NCI-H82 (cell line): ENCODE results near the gene PRKG1.

Source experiments
- DNase-seq: peaks from one replicate; lab custom pipeline; 2025; lab: John Stamatoyannopoulos, UW

PRKG1 gene

DNA sequence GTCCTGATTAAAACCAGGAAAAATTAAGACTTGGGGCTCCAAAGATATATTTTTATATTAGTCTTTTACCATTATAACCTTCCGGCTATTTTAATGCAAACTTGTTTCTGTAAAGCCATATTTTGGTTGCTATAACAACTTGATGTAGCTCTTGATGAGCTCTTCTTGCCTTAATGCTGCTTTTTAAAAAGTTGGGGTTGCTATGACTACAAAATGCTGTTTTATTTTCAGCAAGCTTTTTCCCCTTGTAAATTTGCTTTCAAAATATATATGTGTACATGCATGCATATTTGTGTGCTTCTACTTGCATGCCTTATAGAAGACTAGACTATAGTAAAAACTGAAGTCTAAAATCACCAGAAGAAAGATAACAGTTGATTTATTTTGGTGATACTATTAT is 525.4 kb downstream of the PRKG1 start:
- DNase-seq, result no peak

DNA sequence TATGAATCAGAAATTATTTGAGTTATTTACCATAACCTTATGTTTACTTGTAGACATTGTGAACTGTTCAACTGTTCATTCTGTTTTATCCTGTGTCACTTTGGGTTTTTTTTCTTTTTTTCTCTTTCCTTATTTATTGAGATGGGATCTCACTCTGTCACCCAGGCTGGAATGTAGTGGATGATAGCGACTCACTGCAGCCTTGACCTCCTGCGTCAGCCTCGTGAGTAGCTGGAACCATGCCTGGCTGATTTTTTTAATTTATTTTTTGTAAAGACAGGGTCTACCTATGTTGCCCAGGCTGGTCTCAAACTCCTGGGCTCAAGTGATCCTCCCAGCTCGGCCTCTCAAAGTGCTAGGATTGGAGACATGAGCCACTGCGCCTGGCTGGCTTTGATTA is 528.0 kb downstream of the PRKG1 start:
- DNase-seq, result no peak

DNA sequence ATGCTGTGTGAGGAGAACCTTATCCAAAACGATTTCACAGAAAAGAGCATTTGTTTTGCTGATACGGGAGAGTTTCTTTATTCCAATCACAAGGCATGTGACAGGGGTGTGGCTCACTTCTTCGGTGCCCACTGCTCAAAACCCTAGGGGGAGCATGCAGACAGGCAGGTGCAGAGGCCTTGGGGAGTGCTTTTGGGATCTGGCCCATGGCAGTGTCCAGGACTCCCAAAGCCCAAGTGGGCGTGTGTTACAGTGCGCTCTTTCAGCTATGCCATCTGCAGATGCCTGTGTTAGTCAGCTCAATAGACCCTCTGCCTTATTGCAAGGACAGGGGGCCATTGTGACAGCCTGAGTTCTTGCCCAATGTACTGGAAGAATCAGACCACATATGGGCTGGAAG is 530.3 kb downstream of the PRKG1 start:
- DNase-seq, result no peak

DNA sequence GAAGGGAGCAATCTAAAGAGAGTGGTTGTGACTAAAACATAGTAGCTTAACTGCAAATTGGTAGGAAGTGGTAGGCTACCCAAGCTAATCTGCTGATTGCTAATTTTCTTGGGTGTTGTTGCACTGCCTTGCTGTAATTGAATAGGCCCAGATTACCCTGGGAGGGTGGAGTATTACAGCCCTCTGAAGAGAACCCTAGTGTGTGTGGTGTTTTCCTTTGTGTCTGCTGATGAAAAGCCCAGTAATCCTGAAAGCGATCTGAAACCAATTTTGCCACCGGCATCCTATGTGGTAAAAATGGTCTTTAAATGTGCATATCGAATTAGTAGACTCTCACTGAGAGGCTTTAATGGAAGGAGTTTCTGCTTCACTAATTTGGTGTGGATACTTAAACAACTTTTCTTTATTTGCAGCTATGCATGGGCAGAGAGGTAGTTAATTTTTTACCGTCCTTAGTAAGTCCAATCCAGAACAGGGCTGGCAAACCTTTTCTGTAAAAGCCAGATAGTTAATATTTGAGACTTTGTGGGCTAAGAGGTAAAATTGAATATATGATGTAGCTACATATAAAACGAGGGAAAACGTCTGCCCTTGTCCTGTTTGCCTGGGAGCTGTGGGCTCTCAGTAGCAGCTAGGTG is 532.7 kb downstream of the PRKG1 start:
- no peak for DNase-seq

DNA sequence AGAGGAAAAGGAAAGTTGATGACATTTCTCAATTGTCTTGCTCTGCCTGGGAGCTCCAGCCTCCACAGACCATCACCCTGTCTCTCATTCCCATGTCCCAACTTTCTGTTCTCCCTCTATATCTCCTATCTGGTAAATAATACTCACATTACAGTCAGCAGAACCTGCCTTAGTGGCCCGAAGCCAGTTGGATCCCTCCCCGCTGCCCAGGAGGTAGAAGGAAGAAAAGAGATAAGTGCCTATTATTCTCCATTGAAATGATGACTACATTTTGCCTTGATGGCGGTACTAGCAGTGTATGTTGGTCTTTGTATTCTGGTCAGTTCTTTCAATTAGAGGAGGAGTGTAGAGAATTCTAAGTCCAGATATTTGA is 533.2 kb downstream of the PRKG1 start:
- DNase-seq, result no peak

DNA sequence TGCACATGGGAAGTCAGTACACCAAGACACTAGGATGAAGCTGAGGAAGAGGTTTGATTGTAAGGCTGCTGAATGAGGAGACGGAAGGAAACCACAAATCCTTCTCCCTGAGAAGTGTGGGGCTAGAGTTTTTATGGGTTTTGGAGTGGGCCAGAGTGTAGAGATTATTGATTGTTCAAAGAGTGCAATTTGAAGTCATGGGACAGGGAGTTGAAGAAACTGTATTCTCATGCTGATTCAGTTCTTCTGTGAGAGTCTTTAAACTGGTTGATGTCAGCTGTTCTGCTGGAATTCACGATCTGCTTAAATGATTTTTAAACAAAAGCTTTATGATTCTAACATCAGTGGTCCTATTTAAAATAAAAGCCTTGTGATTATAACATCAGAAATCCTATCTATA is 533.9 kb downstream of the PRKG1 start:
- DNase-seq, result no peak

DNA sequence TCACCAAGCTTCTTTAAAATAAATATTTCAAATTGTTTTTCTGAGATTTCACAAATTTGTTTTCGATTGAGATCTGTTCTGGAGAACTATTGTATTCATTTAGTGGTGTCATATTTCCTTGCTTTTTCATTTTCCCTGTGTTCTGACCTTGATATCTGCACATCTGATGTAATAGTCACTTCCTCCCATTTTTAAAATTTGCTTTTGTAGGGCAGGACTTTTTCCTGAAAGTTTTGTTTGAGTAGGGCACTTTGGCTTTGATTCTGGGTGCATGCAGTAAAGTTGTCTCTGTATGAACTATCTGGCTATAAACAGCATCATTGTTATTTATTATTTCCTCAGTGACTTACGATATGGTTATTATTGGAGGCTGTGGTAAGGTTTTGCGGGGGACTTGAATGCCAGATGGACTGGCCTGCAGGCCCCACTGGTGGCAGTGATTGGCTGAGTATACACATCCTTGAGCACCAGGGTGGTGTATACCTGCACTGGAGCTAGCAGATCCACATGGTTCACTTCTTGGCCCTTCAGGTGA is 541.5 kb downstream of the PRKG1 start:
- DNase-seq, result no peak

DNA sequence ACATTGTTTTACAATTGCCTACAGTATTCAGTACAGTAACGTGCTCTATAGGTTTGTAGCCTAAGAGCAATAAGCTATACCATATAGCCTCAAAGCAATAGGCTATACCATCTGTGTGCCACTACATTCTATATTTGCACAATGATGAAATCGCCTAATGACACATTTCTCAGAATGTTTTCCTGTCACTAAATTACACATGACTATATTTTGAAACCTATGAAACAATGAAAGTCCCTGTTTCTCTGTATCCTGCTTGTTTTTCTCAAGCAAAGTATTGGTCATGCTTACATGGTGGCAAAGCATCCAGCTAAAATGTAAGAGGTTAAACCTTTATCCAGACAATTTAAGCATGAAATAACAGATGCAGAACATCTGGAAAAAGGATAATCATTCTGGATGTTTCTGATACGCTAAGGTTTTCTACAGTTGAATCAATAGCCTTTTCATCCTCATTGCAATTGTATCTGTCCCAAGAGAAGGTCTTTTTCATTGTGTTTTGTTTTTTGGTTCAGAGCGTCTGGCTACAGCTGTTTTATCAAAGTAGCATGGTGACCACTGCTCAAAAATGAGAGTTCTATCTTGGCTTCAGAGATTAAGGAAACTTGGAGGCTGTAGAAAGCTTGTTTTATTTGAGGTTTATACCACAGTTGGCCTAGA is 543.4 kb downstream of the PRKG1 start:
- DNase-seq, result no peak

DNA sequence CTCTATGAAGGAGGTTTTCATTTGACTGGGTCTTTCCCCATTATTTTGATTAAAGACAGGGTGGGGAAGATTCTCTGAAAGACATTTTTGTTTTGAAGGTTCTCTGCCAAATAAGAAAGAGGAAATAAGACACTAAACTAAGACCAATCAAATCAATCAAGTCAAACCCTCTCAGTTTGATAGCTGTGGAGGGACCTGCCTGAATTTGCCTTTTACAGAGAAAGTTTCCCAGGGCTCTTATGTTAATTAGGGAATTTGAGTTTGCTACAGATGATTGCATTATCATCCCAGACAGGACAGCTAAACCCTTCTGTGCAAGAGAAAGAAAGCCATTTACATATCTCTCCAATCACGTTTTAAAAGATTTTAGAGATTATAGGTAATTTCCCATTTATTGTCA is 545.1 kb downstream of the PRKG1 start:
- DNase-seq, result no peak

DNA sequence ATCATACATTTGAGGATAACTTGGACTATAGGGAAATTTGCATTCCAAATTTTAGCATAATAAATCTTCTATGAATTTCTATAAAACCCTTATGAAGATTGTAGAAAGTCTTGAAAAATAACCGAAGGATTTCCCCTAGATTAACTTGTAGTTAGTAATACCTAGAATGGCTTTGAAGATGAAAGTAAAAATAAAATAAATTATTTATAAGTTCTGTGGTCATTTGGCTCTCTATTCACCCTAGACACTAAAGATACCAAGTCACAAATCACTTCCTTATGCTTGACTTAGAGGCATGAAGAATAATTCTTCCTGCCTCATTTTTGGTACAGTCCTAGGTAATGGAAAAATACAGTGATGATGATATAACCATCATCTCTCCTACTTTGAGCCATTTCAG is 545.8 kb downstream of the PRKG1 start:
- no peak for DNase-seq

DNA sequence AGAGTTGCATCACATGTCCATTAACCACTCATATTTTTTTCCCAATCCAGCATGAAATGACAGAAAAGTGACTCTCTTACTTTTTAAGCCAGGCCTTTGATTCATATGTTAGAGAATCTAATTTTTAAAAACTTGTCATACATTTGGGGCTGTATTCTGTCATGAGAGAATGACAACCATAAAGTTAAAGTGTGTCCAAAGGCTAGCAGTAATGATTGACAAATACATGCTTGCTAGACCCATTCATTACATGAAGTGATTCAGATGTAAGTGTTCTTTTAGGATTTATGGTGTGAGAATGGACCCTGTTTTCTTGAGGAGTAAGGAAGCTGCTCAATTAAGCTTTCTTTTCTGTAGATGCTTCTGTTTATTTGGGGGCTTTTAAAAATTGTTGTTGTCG is 549.7 kb downstream of the PRKG1 start:
- DNase-seq, result no peak

DNA sequence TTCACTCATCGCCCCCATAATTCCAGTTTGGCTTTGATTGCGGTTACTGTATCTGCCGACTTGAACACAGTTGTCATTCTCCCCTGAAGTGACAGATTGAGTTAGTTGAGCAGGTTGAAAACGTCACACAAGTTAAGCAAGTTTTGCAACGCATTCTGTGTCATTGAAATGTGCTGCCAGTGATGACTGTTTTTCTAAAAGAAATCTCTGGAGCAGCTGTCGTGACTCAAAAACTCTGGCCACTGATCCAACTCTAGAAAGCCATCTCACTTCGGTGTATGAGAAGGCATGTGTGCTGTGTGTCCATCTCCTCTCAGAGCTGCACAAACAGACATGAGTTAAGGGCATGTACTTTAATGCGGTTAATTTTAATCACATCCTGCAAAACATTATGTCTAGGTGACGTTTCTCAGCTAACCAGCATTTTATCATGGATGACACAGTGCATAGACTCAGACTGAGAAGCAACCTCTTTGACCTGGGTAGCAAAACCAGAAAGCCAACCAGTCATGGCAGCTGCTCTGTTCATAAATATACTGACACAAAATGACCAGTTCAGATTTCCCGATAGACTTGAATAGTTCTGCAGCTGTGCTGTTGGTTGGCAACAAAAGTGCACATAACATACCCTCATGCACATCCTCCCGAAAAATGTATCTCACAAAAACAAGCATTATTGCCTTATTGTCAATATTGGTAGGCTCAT is 555.8 kb downstream of the PRKG1 start:
- DNase-seq, result no peak

DNA sequence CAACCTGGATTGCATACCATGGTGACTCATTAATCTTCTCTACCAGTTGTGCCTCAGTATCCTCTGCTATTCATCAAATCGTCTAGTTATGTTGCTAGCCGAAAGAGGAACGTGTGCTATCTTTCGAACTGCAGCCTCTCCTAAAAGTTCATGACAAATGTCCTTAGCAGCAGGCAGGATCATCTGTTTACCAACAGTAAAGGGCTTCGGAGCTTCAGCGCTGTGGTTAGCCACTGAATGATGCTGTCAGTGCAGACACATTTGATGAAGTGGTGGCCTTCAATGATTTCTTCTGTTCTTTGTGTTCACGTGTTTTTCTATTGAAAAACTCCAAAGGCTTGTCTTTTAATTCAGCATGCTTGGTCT is 556.3 kb downstream of the PRKG1 start:
- DNase-seq, result no peak

DNA sequence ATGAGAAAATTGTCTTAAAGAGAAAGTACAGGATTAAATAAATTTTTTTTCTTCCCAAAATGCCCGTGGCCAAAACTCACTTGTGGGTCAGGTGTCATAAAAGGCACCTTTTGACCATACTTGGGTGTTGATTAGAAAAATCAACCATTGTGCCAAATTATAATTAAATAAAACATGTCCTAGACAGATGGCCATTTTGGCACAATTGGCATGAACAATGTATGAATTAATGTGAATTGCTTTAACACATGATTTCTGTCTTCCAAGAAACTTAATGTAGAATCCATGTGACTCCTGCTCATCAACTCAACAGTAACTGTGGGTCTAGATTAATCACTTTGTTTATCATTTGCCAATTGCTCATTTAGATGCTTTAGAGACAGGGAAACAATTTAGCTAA is 561.1 kb downstream of the PRKG1 start:
- DNase-seq, result no peak

DNA sequence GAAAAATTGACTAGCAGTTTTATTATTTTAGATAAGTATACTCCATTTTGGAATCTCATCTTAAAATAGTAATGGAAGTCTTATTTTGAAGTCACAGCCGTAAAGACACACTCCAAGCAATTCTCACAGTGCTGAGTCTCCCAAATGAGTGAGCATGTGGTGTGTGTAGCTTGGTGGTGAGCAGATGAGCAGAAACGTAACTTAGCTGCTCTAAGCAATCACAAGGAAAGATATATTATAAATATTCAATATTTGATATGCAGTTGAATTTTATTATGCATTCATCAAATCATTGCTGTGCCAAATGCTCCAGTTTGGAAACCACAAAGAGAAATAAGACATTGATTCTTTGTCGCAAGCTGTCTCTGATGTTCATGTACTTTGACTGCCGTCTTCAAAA is 563.9 kb downstream of the PRKG1 start:
- DNase-seq, result no peak

DNA sequence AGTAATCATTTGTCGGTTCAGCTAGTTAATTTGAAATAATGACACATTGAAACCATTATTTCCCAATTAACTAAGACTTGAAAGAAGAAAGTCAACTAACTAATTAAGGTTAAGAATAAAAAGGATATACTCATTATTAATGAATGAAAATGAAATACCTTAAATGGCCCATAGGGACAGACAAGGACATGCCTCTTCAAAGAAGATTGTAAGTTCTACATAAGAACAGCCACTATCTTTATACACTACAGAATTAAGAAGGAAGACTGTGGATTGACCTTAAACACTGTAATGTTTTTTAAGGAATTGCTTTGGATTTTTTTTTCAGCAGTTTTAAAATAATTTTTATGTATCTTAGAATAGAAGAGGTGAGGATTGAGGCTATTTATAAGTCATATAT is 564.5 kb downstream of the PRKG1 start:
- no peak for DNase-seq

DNA sequence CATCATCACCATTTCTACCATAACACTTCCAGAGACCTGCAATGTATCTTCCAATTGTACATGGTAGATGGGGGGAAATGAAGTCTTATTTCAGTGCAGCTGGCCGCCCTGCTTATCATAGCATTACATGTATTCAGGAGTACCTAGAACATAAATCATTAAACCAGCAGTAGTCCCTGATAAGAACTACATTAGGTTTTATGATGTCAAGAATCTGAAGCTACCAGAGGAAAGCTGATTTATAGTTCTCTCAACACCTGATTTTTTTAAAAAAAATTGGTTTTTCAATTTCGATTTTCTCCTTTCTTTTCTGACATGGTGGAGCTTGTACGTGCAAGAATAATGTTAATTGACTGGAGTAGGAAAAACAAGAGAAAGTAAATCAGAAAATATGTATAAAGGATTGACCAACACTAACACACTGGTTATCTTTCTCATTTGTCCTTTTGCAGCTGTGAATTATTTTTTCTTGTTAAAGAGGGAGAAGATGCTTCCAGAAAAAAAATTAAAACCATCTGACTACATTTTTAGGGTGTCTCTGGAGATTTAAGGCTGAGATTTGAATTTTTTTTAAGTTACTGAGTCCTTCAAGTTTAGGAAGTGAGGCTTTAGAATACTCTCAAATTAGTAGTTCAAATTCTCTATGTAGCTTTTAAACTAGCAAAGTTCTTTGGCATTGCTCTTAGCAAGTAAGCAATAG is 566.0 kb downstream of the PRKG1 start:
- no peak for DNase-seq

DNA sequence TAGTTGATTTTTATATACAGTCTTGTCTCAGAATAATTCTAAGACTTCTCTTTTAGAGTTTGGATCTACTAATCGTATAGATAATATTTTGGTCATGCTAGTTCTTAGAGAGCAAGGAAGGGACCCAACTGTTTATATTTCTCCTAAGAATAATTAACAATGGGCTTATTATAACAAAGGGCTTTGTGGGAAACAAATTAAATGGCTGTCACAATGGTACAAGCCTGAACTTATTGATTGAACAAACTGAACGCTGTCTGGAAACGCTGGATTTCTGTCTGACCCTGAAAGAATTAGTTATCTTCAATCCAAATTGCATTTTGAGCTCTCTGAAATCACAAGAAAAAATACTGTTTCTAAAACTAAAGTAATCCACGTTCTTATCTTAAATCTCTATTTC is 568.3 kb downstream of the PRKG1 start:
- no peak for DNase-seq

DNA sequence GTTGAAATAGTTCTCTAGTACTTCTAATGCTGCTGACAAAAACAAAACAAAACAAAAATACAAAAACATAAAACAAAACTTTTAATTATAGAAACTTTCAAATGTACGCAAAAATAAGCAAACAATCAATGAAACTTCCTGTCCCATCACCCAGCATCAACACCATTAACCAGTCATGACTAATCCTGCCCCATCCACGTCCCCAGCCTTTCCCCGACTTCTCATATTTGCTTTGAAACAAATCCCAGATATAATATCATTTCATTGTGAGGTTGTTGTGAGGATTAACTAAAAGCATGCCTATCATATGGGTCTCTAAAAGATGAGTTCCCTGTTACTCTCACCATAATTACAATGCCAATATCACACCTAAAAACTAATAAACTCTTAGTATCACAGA is 569.4 kb downstream of the PRKG1 start:
- DNase-seq, result no peak

DNA sequence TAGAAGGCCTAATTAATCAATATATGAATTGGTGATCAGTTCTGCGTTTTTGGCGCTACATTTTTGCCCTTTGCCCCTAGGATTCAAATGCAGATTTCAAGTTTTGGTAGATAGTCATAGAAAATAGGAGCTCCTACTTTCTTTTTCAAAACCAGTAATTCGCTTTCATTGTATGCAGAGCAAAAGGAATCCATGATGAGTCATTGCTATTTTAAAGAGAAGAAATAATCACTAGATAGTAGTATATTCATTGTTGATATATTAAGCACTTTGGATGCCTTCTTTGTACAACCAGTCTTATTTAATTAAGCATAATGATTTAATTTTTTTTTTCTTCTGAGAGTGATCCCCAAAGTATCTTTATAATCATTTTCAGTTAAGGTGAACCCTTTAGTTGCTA is 574.8 kb downstream of the PRKG1 start:
- no peak for DNase-seq

DNA sequence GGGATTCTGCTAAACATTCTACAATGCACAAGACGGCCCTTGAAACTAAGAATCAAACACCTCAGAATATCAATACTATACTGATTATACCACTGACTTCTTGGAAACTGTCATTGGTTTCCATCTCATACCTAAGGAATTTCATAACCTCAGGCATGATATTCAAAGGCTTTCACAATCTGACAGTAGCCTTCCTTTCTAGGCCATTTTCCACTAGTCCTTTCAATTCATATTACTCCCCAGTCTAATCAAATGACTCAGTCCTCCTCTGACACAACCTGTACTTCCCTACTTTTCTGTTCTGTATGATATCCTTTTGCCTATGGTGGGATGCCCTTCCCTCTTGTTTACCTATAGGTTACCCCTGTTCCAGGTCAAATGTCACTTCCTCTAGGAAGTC is 576.8 kb downstream of the PRKG1 start:
- no peak for DNase-seq

DNA sequence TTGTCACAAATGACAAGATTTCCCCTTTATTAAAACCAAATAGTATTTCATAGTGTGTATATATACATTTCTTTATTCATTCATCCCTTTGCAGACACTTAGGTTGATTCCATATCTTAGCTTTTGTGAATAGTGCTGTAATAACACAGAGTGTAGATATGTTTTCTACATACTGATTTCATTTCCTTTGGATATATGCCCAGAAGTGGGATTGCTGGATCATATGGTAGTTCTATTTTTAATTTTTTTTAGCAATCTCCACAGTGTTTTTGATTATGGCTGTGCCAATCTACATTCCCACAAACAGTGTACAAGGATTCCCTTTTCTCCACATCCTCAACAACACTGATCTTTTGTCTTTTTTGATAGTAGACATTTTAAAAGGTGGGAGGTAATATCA is 578.7 kb downstream of the PRKG1 start:
- DNase-seq, result no peak

DNA sequence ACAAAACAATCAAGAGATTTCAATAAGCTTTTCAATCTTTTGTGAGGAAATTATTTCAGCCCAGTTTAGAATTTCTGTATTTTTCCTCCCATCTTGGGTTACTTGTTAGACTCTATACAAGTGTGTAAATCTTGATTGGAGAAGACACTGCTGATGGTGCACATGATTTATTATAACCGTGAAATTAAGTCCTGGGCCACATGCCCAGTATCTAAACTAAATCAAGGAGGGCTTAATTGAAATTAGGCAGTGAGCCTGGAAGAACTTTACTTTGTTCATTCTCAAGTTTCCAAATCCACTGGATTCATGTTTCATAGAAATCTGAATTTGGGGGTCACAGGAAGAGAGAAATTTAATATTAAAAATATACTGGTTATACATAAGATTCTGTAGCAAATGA is 580.6 kb downstream of the PRKG1 start:
- DNase-seq, result no peak
